ENCODE results near the gene UBE2D2.
"Not testable (repeated sequence)": the region's sequence is repeated elsewhere in the genome, so short reads cannot be mapped to it uniquely, and the experiment has no call there.

- TF ChIP-seq EZH2phosphoT487 (IDR thresholded peaks at IDR 0.05; ENCODE audit: insufficient read depth, low read depth); EZH2 (IDR thresholded peaks at IDR 0.05; ENCODE audit: insufficient read depth, poor library complexity, severe bottlenecking): not testable (repeated sequence)
Measured at GRCh38 chr5:139625398-139625797, 64.3 kb downstream of the UBE2D2 start.

Measured in GM23248 (cell line).